Activated T-helper 17 cell treated with anti-CD3 and anti-CD28 coated beads, Interleukin-2, amount 50 U/mL, for 72 hours (primary cell): ENCODE data around the gene HAUS3. TPM values are rescaled to one million over a fixed set of nuclear protein-coding genes. Genes with fewer than 3 reads are reported as not detected.

Experiments
- ATAC-seq: fragments of 150-1000 bp; cut with Tn5 transposase; replicated peaks from 2 replicates; pipeline ENCODE4 v1.10.0; 2021; ENCODE audit warnings: mild to moderate bottlenecking, moderate library complexity
- H3K27ac Mint-ChIP-seq: one replicate; pipeline ENCODE4 v1.8.0; 2022; ENCODE audit warnings: mixed read lengths
- H3K27me3 Mint-ChIP-seq: one replicate; pipeline ENCODE4 v1.8.0; 2022; ENCODE audit warnings: mixed read lengths
- H3K36me3 Mint-ChIP-seq: one replicate; pipeline ENCODE4 v1.8.0; 2022; ENCODE audit warnings: low read depth, mild to moderate bottlenecking, mixed read lengths
- H3K4me1 Mint-ChIP-seq: one replicate; pipeline ENCODE4 v1.8.0; 2022; ENCODE audit warnings: mixed read lengths
- H3K4me3 Mint-ChIP-seq: one replicate; pipeline ENCODE4 v1.8.0; 2022; ENCODE audit warnings: mild to moderate bottlenecking, mixed read lengths
- H3K9me3 Mint-ChIP-seq: one replicate; pipeline ENCODE4 v1.8.0; 2022; ENCODE audit warnings: mixed read lengths
- total RNA-seq, 2 donors: library from RNA; stranded (reverse); gene quantifications; one replicate each; pipeline ENCODE4 v1.2.3, GENCODE V29; 2022

HAUS3 gene
- total RNA-seq, 2 donors from 2014 or later = 27.1 to 28.0 TPM

DNA sequence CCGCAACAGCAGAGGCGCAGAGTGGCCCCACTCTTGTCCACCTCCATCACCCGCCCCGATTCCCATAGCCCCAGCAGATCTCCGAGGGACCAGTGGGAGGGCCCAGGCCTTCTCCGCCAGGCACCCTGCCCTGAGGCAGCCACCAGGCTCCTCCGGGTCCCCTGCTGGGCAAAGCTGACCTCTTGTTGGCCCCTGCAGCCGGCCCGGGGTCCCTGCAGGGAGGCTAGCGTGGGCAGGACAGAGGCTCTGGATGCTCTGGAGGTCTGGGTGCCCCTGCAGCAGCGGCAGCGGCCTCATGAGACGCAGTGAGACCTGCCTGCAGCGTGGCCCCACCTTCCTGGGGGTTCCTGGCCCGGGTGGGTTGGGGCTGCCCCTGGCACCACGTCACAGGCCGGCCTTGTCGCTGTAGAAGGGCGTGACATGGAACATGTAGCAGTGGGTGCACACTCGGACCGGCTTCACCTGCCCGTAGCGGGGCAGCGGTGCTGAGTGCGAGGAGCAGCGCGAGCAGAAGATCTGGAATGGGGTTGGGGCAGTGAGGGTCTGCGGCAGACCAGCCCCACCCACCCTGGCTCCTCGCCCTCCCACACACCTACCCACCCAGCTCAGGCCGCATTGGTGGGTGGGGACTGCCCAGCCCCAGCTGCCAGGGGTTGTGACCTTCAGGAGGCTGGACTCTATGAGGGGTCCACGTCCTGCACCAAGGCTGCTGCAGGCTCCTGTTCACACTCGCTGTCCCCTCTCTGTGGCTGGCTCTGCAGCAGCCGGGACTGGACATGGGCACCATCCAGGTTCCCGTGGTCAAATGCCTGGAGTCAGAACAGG lies 28.6 kb upstream of the HAUS3 start:
- H3K4me1 Mint-ChIP-seq = no peaks in the 10 kb centered on the region
- no peak overlapping the region for H3K27ac Mint-ChIP-seq
- no peak for ATAC-seq
- no peaks in the 10 kb centered on the region for H3K9me3 Mint-ChIP-seq
- no peaks in the 10 kb centered on the region for H3K36me3 Mint-ChIP-seq
- no peak overlapping the region for H3K4me3 Mint-ChIP-seq
- no peaks in the 10 kb centered on the region for H3K27me3 Mint-ChIP-seq

- H3K4me3 Mint-ChIP-seq = no peak overlapping the region
- H3K27me3 Mint-ChIP-seq = no peaks in the 10 kb centered on the region
- no peaks in the 10 kb centered on the region for H3K9me3 Mint-ChIP-seq
- H3K27ac Mint-ChIP-seq = no peak overlapping the region
- H3K36me3 Mint-ChIP-seq = no peaks in the 10 kb centered on the region
- ATAC-seq = no peak
- no peaks in the 10 kb centered on the region for H3K4me1 Mint-ChIP-seq
Measured at GRCh38 chr4:2269618-2270163, 27.8 kb upstream of the HAUS3 start.

- H3K4me3 Mint-ChIP-seq = no peak overlapping the region
Measured at GRCh38 chr4:2269206-2269531, 27.2 kb upstream of the HAUS3 start.

GRCh38 chr4:2268357-2269205 lies 26.7 kb upstream of the HAUS3 start:
- Mint-ChIP-seq H3K9me3 (no peaks in the 10 kb centered on the region), H3K4me1 (no peaks in the 10 kb centered on the region), H3K36me3 (no peaks in the 10 kb centered on the region), H3K4me3 (no peak overlapping the region), H3K27me3 (no peaks in the 10 kb centered on the region), H3K27ac (no peak overlapping the region)
- no peak for ATAC-seq

More at GRCh38 chr4:2269206-2269531, 27.2 kb upstream of the HAUS3 start:
- no peak for ATAC-seq
- Mint-ChIP-seq H3K4me1 (no peaks in the 10 kb centered on the region), H3K27me3 (no peaks in the 10 kb centered on the region), H3K9me3 (no peaks in the 10 kb centered on the region), H3K36me3 (no peaks in the 10 kb centered on the region), H3K27ac (no peak overlapping the region)

DNA sequence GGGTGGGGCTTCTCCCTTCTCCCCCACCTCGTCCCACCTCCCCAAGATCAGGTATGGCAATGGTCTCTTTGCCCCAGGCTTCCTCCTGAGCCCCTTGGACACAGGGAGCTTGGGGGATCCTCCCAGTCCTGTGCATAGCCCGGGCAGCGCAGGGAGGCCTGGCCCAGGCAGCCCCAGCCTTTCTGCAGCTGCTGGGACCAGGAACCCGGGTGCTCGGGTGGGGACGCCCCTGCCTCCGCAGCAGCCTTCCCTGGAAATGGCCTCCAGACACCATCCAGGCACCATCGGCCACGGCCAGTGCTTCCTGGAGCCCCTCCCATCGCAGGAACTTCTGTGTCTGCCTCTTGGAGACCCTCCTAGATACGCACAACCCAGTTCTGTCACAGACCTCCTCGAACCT lies 25.9 kb upstream of the HAUS3 start:
- Mint-ChIP-seq H3K9me3 (no peaks in the 10 kb centered on the region), H3K4me1 (no peaks in the 10 kb centered on the region), H3K27me3 (no peaks in the 10 kb centered on the region), H3K27ac (no peak overlapping the region), H3K4me3 (no peak overlapping the region), H3K36me3 (no peaks in the 10 kb centered on the region)
- no peak for ATAC-seq

DNA sequence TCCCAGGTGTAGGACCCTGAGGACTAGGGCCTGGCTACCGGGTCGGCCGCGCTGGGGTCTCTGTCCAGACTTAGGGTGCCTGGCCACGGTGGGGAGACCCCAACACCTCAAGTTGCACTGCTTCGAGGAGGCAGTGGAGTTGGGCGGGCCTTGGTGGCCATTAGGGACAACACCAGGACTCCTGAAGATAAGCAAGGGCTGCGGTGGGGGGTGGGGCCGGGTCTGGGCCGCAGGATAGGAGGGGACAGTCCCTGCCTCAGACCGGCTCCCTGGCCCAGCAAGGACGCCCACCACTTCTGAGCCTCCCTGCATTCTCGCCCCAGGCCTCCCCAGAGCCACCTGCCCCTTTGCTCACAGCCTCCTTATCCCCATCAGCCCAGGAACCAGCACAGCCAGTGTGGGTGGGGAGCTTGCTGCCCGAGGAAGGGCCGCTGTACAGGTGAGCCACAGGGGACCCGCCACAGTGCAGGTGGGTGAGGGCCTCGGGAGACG lies 25.4 kb upstream of the HAUS3 start:
- H3K4me3 Mint-ChIP-seq = no peak overlapping the region
- H3K9me3 Mint-ChIP-seq = no peaks in the 10 kb centered on the region
- H3K4me1 Mint-ChIP-seq = no peaks in the 10 kb centered on the region

GRCh38 chr4:2266821-2267220 lies 24.9 kb upstream of the HAUS3 start:
- H3K4me1 Mint-ChIP-seq = no peaks in the 10 kb centered on the region
- no peaks in the 10 kb centered on the region for H3K36me3 Mint-ChIP-seq
- no peaks in the 10 kb centered on the region for H3K9me3 Mint-ChIP-seq
- no peak for ATAC-seq
- H3K27ac Mint-ChIP-seq = no peak overlapping the region
- H3K27me3 Mint-ChIP-seq = no peaks in the 10 kb centered on the region
- no peak overlapping the region for H3K4me3 Mint-ChIP-seq

More for the DNA sequence above, 25.4 kb upstream of the HAUS3 start:
- no peaks in the 10 kb centered on the region for H3K36me3 Mint-ChIP-seq
- no peak for ATAC-seq
- H3K27ac Mint-ChIP-seq = no peak overlapping the region
- no peaks in the 10 kb centered on the region for H3K27me3 Mint-ChIP-seq

DNA sequence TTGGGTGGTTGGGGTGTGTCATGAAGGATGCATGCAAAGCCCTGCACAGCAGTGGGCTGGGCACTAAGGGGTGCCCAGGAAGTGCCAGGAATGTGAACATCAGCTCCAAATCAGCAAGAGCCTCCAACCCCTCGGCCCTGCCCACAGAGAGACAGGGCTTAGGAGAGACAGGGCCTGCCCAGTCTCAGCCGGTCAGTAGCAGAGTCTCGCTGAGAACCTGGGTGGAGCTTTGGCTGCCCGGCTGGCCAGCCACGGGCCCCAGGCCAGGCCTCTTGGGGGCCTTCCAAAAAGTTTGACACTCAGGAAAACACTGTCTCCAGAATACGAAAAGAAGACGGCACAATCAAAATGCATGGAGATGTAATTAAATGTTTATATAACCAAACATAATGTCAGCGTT lies 24.3 kb upstream of the HAUS3 start:
- H3K36me3 Mint-ChIP-seq = no peaks in the 10 kb centered on the region
- ATAC-seq = no peak
- H3K9me3 Mint-ChIP-seq = no peaks in the 10 kb centered on the region
- H3K4me3 Mint-ChIP-seq = no peak overlapping the region
- H3K27ac Mint-ChIP-seq = peak overlapping the region; percentile 28
- H3K4me1 Mint-ChIP-seq = no peaks in the 10 kb centered on the region
- no peaks in the 10 kb centered on the region for H3K27me3 Mint-ChIP-seq

- ATAC-seq = no peak
- H3K27ac Mint-ChIP-seq = peak overlapping the region; percentile 28
- no peaks in the 10 kb centered on the region for H3K36me3 Mint-ChIP-seq
- no peak overlapping the region for H3K4me3 Mint-ChIP-seq
- H3K4me1 Mint-ChIP-seq = no peaks in the 10 kb centered on the region
- H3K9me3 Mint-ChIP-seq = no peaks in the 10 kb centered on the region
- H3K27me3 Mint-ChIP-seq = no peaks in the 10 kb centered on the region
Measured at GRCh38 chr4:2265113-2266110, 23.5 kb upstream of the HAUS3 start.

DNA sequence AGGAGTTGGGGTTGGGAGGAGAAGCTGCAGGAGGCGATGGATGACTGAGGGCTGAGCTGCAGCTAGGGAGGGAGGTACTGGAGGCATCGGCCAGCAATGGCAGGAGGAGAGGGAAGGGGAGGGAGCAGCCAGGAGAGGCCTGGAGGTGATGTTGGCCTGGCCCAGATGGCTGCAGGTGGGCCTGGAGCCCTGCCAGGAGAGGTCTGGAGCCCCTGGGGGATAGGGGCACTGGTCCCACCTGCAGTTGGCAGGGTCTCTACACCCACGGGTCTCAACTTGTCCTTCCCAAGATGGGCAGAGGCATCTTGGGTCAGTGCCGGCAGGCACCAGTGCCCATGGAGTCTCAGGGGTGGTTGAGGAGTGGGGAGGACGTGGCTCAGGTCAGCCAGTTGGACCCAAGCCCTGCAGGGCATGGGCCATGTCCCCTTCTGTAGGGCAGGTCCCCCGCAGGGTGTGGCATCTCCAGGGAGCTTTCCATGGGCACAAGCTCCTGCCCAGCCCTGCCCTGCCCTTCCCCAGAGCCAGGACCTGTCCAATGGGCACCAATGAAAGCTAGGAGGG lies 22.6 kb upstream of the HAUS3 start:
- H3K27me3 Mint-ChIP-seq = no peaks in the 10 kb centered on the region
- ATAC-seq = no peak
- H3K36me3 Mint-ChIP-seq = no peaks in the 10 kb centered on the region
- H3K4me3 Mint-ChIP-seq = no peak overlapping the region
- H3K4me1 Mint-ChIP-seq = no peaks in the 10 kb centered on the region
- H3K27ac Mint-ChIP-seq = no peak overlapping the region
- H3K9me3 Mint-ChIP-seq = no peaks in the 10 kb centered on the region

- no peaks in the 10 kb centered on the region for H3K36me3 Mint-ChIP-seq
- H3K4me1 Mint-ChIP-seq = no peaks in the 10 kb centered on the region
- no peak overlapping the region for H3K27ac Mint-ChIP-seq
- no peaks in the 10 kb centered on the region for H3K27me3 Mint-ChIP-seq
- H3K4me3 Mint-ChIP-seq = peak overlapping the region; percentile 51
- no peaks in the 10 kb centered on the region for H3K9me3 Mint-ChIP-seq
- no peak for ATAC-seq
Measured at GRCh38 chr4:2263926-2264321, 22.0 kb upstream of the HAUS3 start.

DNA sequence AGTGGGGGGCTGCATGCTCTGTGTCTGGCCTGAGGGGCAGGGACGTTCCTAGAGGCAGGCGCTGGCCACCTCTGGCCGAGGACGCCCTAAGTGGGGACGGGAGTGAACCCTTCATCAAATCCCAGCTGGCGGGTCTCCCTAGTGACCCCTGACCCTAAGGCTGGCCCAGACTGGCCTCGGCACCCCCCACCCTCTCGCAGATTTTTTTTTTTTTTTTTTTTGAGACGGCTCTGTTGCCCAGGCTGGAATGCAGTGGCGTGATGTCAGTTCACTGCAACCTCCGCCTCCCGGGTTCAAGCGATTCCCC lies 21.0 kb upstream of the HAUS3 start:
- H3K4me1 Mint-ChIP-seq = no peaks in the 10 kb centered on the region
- H3K4me3 Mint-ChIP-seq = peak overlapping the region; percentile 51
- no peaks in the 10 kb centered on the region for H3K27me3 Mint-ChIP-seq
- ATAC-seq = no peak
- no peak overlapping the region for H3K27ac Mint-ChIP-seq
- H3K36me3 Mint-ChIP-seq = no peaks in the 10 kb centered on the region
- no peaks in the 10 kb centered on the region for H3K9me3 Mint-ChIP-seq

DNA sequence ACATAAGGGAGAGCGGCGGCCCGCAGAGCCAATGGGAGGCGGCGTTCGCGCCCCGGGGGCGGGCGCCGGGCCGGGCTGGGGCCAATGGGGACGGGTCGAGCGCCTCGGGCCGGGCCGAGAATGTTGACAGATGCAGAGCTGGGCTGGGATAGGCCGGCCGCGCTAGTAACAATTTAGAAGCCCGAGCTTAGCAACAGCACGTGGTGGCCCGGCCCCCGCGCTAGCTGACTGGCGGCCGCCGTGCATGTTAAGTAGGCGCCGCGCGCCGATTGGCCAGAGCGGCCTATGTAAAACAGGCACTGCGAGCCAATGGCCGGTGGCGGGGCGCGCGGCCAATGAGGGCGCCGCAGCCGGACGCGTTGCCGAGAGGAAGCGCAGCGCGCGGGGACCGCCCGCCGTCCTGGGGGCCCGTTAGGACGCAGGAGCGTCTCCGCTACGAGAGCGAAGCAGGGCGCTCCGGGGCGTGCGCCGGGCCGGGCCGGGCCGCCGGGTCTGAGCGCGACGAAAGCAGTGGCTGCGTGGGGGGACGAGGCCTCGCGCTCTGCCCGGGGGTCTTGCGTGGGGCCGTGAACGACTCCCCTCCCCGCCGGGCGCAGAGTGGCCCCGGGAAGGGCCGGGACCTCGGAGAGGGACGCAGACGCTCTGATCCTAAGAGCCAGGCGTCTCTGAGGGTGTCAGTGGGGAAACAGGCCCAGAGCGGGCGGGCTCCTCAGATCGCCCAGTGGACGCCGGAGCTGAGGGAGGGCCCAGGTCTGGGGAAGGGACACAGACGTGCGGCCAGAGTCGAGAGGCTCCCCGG lies 20.4 kb upstream of the HAUS3 start:
- no peaks in the 10 kb centered on the region for H3K27me3 Mint-ChIP-seq
- peak; percentile 95 for ATAC-seq
- no peaks in the 10 kb centered on the region for H3K9me3 Mint-ChIP-seq
- H3K27ac Mint-ChIP-seq = no peak overlapping the region
- H3K4me3 Mint-ChIP-seq = peak overlapping the region; percentile 51
- no peaks in the 10 kb centered on the region for H3K4me1 Mint-ChIP-seq
- no peaks in the 10 kb centered on the region for H3K36me3 Mint-ChIP-seq
